H1 (cell line): Measurements from ENCODE around the gene HES2. TPM values are rescaled to one million over a fixed set of nuclear protein-coding genes. Genes with fewer than 3 reads are reported as not detected.

Experiments used
- CTCF ChIA-PET: fragments of 300-600 bp; sonication (Branson Sonifier 250); formaldehyde crosslinking; loops from one replicate; lab custom pipeline; 2021; ENCODE audit not compliant: partially characterized antibody; lab: Charles Lee
- POLR2A ChIA-PET: fragments of 300-600 bp; sonication (Branson Sonifier 250); formaldehyde crosslinking; loops from one replicate; lab custom pipeline; 2021; ENCODE audit warnings: inconsistent platforms; ENCODE audit not compliant: partially characterized antibody; lab: Charles Lee
- DNase-seq, 2 experiments: peaks; one replicate each; pipeline versions ENCODE4 v3.0.0 to v3.0.0-alpha.2; 2010 to 2022; ENCODE audit warnings: low spot score in 2 of 2, low read depth in 1 of 2, mixed read lengths in 1 of 2
- FAIRE-seq: peaks from 2 replicates; lab custom pipeline; 2011; peaks lifted over from hg19 to GRCh38; lab: Jason Lieb, UNC
- H2AFZ ChIP-seq: 2 replicates; pipeline ENCODE4 v1.8.1; 2012; ENCODE audit warnings: low read length, inconsistent platforms
- H2AK5ac ChIP-seq: 2 replicates; pipeline ENCODE4 v1.6.1; 2013; ENCODE audit warnings: low read depth, low read length
- H2BK120ac ChIP-seq: replicated peaks from 2 replicates; pipeline ENCODE3; 2013; ENCODE audit warnings: low read depth, low read length, inconsistent platforms
- H2BK12ac ChIP-seq: 2 replicates; pipeline ENCODE4 v1.6.1; 2013; ENCODE audit warnings: low read depth, low read length
- H2BK15ac ChIP-seq: 2 replicates; pipeline ENCODE4 v1.6.1; 2013; ENCODE audit warnings: low read length
- H2BK20ac ChIP-seq: 2 replicates; pipeline ENCODE4 v1.6.1; 2013; ENCODE audit warnings: low read length
- H2BK5ac ChIP-seq: 2 replicates; pipeline ENCODE4 v1.6.1; 2013; ENCODE audit warnings: low read depth, low read length
- H3K14ac ChIP-seq: 2 replicates; pipeline ENCODE4 v1.6.1; 2013; ENCODE audit warnings: inconsistent platforms; ENCODE audit not compliant: insufficient read length
- H3K18ac ChIP-seq: 2 replicates; pipeline ENCODE4 v1.6.1; 2013; ENCODE audit warnings: low read length; ENCODE audit errors: extremely low read depth
- H3K23ac ChIP-seq: 2 replicates; pipeline ENCODE4 v1.6.1; 2013; ENCODE audit warnings: inconsistent platforms; ENCODE audit not compliant: insufficient read length
- H3K23me2 ChIP-seq: 2 replicates; pipeline ENCODE4 v1.6.1; 2013; ENCODE audit warnings: low read depth, low read length
- H3K27ac ChIP-seq: 2 replicates; pipeline ENCODE4 v1.6.1; 2011; ENCODE audit warnings: low read depth, low read length, inconsistent platforms
- H3K27me3 ChIP-seq, 4 experiments: replicated peaks in 1 of 4; 1 replicate in 1 of 4; 2 replicates in 3 of 4; pipeline versions ENCODE4 v1.6.1 to v1.8.1; 2011 to 2013; ENCODE audit warnings: low read length in 3 of 4, mild to moderate bottlenecking in 3 of 4, inconsistent platforms in 2 of 4, mixed read lengths in 2 of 4, moderate library complexity in 1 of 4; ENCODE audit not compliant: control insufficient read depth in 3 of 4, insufficient read depth in 3 of 4; ENCODE audit errors: extremely low read depth in 1 of 4
- H3K36me3 ChIP-seq, 4 experiments: 2 replicates each; pipeline versions ENCODE4 v1.6.1 to v1.8.1; 2011 to 2013; ENCODE audit warnings: mild to moderate bottlenecking in 4 of 4, low read length in 3 of 4, moderate library complexity in 2 of 4, control low read depth in 1 of 4, inconsistent platforms in 1 of 4; ENCODE audit not compliant: insufficient read depth in 4 of 4, control insufficient read depth in 2 of 4
- H3K4ac ChIP-seq: replicated peaks from 2 replicates; pipeline ENCODE3; 2013; ENCODE audit warnings: low read length, low read depth, mixed read lengths, inconsistent platforms; ENCODE audit not compliant: insufficient read length
- H3K4me1 ChIP-seq, 4 experiments: replicated peaks in 1 of 4; 1 replicate in 1 of 4; 2 replicates in 3 of 4; pipeline versions ENCODE4 v1.6.1 to v1.8.1; 2011 to 2013; ENCODE audit warnings: low read length in 3 of 4, inconsistent platforms in 2 of 4, mixed read lengths in 1 of 4; ENCODE audit not compliant: insufficient read depth in 4 of 4, control insufficient read depth in 3 of 4
- H3K4me2 ChIP-seq, 2 experiments: 2 replicates each; pipeline versions ENCODE4 v1.6.1 to v1.8.1; 2011 to 2013; ENCODE audit warnings: low read depth in 2 of 2, low read length in 2 of 2, control low read depth in 1 of 2, inconsistent platforms in 1 of 2, mild to moderate bottlenecking in 1 of 2; ENCODE audit not compliant: insufficient read depth in 1 of 2
- H3K4me3 ChIP-seq, 4 experiments: fragments of 200-600, 300-600 bp in 1 of 4; sonication (generic), shearing (Covaris generic), sonication (Bioruptor Twin) in 1 of 4; 2 replicates each; pipeline versions ENCODE4 v1.5.1 to v1.8.1; 2011 to 2016; ENCODE audit warnings: low read length in 4 of 4, low read depth in 3 of 4, control low read depth in 2 of 4, inconsistent platforms in 2 of 4, mild to moderate bottlenecking in 2 of 4, mixed read lengths in 1 of 4, moderate library complexity in 1 of 4; ENCODE audit not compliant: insufficient read depth in 2 of 4; ENCODE audit errors: extremely low read depth in 1 of 4
- H3K56ac ChIP-seq: replicated peaks from 2 replicates; pipeline ENCODE3; 2013; ENCODE audit warnings: low read depth, mild to moderate bottlenecking, mixed read lengths, low read length, inconsistent platforms; ENCODE audit not compliant: insufficient read length
- H3K79me1 ChIP-seq: 2 replicates; pipeline ENCODE4 v1.6.1; 2013; ENCODE audit warnings: low read depth, low read length, control low read depth
- H3K79me2 ChIP-seq, 2 experiments: 2 replicates each; pipeline versions ENCODE4 v1.6.1 to v1.8.1; 2012 to 2013; ENCODE audit warnings: low read length in 2 of 2, mild to moderate bottlenecking in 2 of 2, inconsistent platforms in 1 of 2; ENCODE audit not compliant: insufficient read depth in 2 of 2, control insufficient read depth in 1 of 2
- H3K9ac ChIP-seq, 4 experiments: replicated peaks in 1 of 4; 1 replicate in 1 of 4; 2 replicates in 3 of 4; pipeline versions ENCODE4 v1.6.1 to v1.8.1; 2011 to 2013; ENCODE audit warnings: low read depth in 3 of 4, low read length in 3 of 4, control low read depth in 2 of 4, mild to moderate bottlenecking in 2 of 4, moderate library complexity in 2 of 4, inconsistent platforms in 1 of 4; ENCODE audit errors: extremely low read depth in 1 of 4
- H3K9me3 ChIP-seq, 2 experiments: 2 replicates each; pipeline versions ENCODE4 v1.6.1 to v1.8.1; 2012 to 2013; ENCODE audit warnings: mild to moderate bottlenecking in 2 of 2, moderate library complexity in 2 of 2, control low read depth in 1 of 2, inconsistent platforms in 1 of 2, low read depth in 1 of 2, low read length in 1 of 2, mixed read lengths in 1 of 2; ENCODE audit not compliant: insufficient read depth in 2 of 2
- H4K20me1 ChIP-seq, 2 experiments: replicated peaks in 1 of 2; 2 replicates each; pipeline versions ENCODE3 to v1.8.1; 2011 to 2013; ENCODE audit warnings: inconsistent platforms in 2 of 2, low read length in 2 of 2, mild to moderate bottlenecking in 1 of 2; ENCODE audit not compliant: insufficient read depth in 2 of 2, control insufficient read depth in 1 of 2
- H4K5ac ChIP-seq: 2 replicates; pipeline ENCODE4 v1.6.1; 2013; ENCODE audit warnings: low read length, low read depth, mixed read lengths, inconsistent platforms; ENCODE audit not compliant: insufficient read length
- H4K8ac ChIP-seq: 2 replicates; pipeline ENCODE4 v1.8.0; 2013; ENCODE audit warnings: mild to moderate bottlenecking, moderate library complexity, low read length, inconsistent platforms; ENCODE audit not compliant: insufficient read depth; ENCODE audit errors: extremely low read depth
- H4K91ac ChIP-seq: replicated peaks from 2 replicates; pipeline ENCODE3; 2013; ENCODE audit warnings: low read length, mixed read lengths, inconsistent platforms; ENCODE audit not compliant: insufficient read length
- EZH2 ChIP-seq: fragments of 200-600 bp; sonication (generic); IDR thresholded peaks from 2 replicates; pipeline ENCODE4 v1.7.1; 2012; ENCODE audit warnings: low read depth, mild to moderate bottlenecking, moderate library complexity, low read length, inconsistent platforms; ENCODE audit not compliant: severe bottlenecking
- GABPA ChIP-seq: IDR thresholded peaks from 2 replicates; pipeline ENCODE4 v1.6.1; 2011; ENCODE audit warnings: mild to moderate bottlenecking, low read length, moderate library complexity, borderline replicate concordance; ENCODE audit not compliant: insufficient read depth
- PHF8 ChIP-seq: fragments of 200-600 bp; sonication (generic); conservative IDR thresholded peaks from 2 replicates; pipeline ENCODE4 v1.7.1; 2012; ENCODE audit warnings: low read depth, mild to moderate bottlenecking, inconsistent platforms, low read length, moderate library complexity
- SAP30 ChIP-seq: fragments of 300-600 bp; sonication (generic); IDR thresholded peaks from 2 replicates; pipeline ENCODE4 v1.7.1; 2012; ENCODE audit warnings: low read length, moderate library complexity, mild to moderate bottlenecking, inconsistent platforms; ENCODE audit not compliant: insufficient read depth, insufficient replicate concordance
- TAF1 ChIP-seq: IDR thresholded peaks from 2 replicates; pipeline ENCODE4 v1.6.1; 2011; ENCODE audit warnings: mild to moderate bottlenecking, low read depth, low read length
- WGBS, 2 experiments: shearing (Covaris generic) in 1 of 2; methylation state at CpG; one replicate each; pipeline versions ENCODE4 v1.1.6 to v1.1.7; 2013 to 2015; ENCODE audit warnings: low lambda C conversion rate in 2 of 2, mixed read lengths in 2 of 2, inconsistent platforms in 1 of 2, low coverage in 1 of 2, missing lambda C conversion rate in 1 of 2; ENCODE audit not compliant: insufficient replicate concordance in 2 of 2, insufficient coverage in 1 of 2, insufficient read length in 1 of 2; ENCODE audit errors: extremely low coverage in 1 of 2, missing lambda C conversion rate in 1 of 2; 5-methylcytosine and 5-hydroxymethylcytosine counted together
- polyA plus RNA-seq, 7 experiments: library from polyadenylated mRNA; depleted of rRNA in 3 of 7; stranded (reverse) in 5 of 7; unstranded in 2 of 7; fragments of >200 nt in 5 of 7; fragments of 200-250 nt in 2 of 7; gene quantifications; 1 replicate in 5 of 7; 2 replicates in 1 of 7; 4 replicates in 1 of 7; pipeline versions ENCODE4 v1.2.1 to v1.2.3, GENCODE V29; 2011 to 2013; ENCODE audit warnings: missing spikeins in 2 of 7, mixed read lengths in 2 of 7
- total RNA-seq: library from RNA; stranded (reverse); fragmentation: NEBNext Ultra II Directional; extraction: Animal tissue kit (Norgen Biotek cat#: 25700); gene quantifications from 2 replicates; pipeline ENCODE4 v1.2.1, GENCODE V29; 2021

HES2 gene
- total and polyA plus RNA-seq, 2 of the 8 experiments (the other 6 are each of a cell fraction or from before 2014, with no cell fraction given), result 0.15 to 0.53 TPM

DNA sequence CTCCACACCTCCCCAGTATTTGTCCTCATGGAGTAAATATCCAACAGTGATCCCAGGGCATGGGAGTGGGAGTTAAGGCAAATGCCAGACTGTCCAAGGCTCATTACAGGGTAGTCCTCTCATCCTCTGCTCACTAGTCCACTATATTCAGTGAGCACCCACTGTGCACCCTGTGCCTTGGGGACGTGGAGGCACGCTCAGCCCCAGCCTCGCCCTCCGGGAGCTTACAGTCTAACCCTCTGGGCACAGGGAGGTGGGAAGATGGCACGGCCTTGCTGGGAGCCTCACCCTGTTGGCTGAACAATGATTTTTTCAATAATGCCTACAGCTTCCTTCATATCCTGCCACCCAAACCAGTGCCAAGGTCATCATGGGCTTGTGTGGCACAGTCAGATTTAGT, 2.8 kb downstream of the HES2 start:
- Histone ChIP-seq H2AFZ (no peak overlapping the region), H2BK12ac (0 out of 2 replicates have a peak overlapping the region, but pooled peaks have one; percentile 62), H2BK15ac (no peak overlapping the region), H3K23ac (no peak overlapping the region), H4K20me1 (peaks cover 0 to 5% of the 10 kb centered on the region in 2 experiments), H3K79me1 (no peaks in the 10 kb centered on the region), H3K27me3 (peaks cover 51 to 77% (median 75%) of the 10 kb centered on the region in 4 experiments), H3K4me1 (peaks cover 6 to 22% (median 10%) of the 10 kb centered on the region in 4 experiments), H3K4ac (no peak overlapping the region), H3K9me3 (no peaks in the 10 kb centered on the region), H2BK120ac (no peak overlapping the region), H3K56ac (no peak overlapping the region), H3K4me2 (no peak overlapping the region), H4K91ac (no peak overlapping the region), H3K27ac (no peak overlapping the region), H3K4me3 (no peak overlapping the region), H3K79me2 (no peaks in the 10 kb centered on the region), H2BK5ac (no peak overlapping the region), H3K36me3 (peaks cover 0 to 8% (median 0%) of the 10 kb centered on the region in 4 experiments; a peak in 1 of 8 replicates), H3K14ac (no peak overlapping the region), H2AK5ac (no peak overlapping the region), H3K18ac (no peak overlapping the region), H4K5ac (no peak overlapping the region), H3K9ac (no peak overlapping the region), H4K8ac (no peak overlapping the region), H2BK20ac (no peak overlapping the region), H3K23me2 (peaks cover 11% of the 10 kb centered on the region; the same call in 1 of the 2 replicates)
- DNase-seq (no peak), FAIRE-seq (no peak)
- WGBS, 2 experiments, result 92% methylated on average over 5 of the region's 5 CpGs; no CpG with 5 or more reads in 1 of the 2 experiments
- ChIA-PET CTCF (interaction anchor here (1.0 to 58.4 kb wide), 7 partner anchors 10 to 210 kb away, joined by 3 to 1769 read pairs (median 20); no protein-coding TSS in a partner anchor), POLR2A (no interaction called here)
- TF ChIP-seq TAF1, result no peak
- TF ChIP-seq SAP30, result no peak
- no peak for TF ChIP-seq EZH2
- TF ChIP-seq PHF8, result no peak
- TF ChIP-seq GABPA, result no peak
